Measurements from ENCODE around the gene HOXA11. TPM values are rescaled to one million over a fixed set of nuclear protein-coding genes. Genes with fewer than 3 reads are reported as not detected.

HOXA11 gene
- polyA plus RNA-seq, 4 donors = 29.6 to 48.7 (median 43.5) TPM

DNA sequence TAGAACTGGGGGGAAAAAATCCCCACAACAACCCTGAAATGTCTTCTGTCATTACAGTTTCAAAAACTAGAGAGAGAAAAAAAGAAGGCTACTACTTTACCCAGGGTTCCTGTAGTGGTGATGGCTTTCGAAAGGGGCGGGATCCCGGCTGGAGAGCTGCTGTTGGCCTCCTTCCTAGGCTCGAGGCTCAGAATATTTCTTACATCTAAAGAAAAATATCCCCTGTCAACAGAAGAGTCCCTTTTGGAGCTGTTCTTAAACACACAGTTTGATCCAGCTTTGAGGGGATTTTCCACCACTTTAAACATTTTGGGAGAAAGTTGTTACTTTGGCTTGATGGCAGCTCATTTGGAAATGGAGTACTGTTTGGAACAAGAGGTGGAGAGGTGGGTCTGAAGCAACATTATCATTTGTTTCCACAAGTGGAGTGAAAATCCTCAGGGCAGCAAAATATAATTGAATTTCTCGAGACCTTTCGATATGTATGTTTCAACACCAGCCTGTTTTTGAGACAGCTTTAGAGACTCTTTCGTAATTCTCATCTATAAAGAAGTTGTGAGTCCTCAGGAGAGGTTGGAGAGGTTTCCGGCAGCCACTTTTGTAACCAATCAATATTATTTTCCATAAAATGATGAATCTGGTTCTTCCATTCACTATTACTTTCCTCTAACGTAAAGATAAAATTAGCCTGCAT is 9.8 kb upstream of the HOXA11 start:
- DNase-seq (ENCODE audit: low read depth in 4 of 4, low spot score in 2 of 4) = peak in 1 of 4 donors; percentile 27

- DNase-seq (ENCODE audit: low read depth in 4 of 4, low spot score in 2 of 4) = peak in 1 of 4 donors; percentile 19
These were observed 8.9 kb upstream of the HOXA11 start for GRCh38 chr7:27194002-27194352.

DNA sequence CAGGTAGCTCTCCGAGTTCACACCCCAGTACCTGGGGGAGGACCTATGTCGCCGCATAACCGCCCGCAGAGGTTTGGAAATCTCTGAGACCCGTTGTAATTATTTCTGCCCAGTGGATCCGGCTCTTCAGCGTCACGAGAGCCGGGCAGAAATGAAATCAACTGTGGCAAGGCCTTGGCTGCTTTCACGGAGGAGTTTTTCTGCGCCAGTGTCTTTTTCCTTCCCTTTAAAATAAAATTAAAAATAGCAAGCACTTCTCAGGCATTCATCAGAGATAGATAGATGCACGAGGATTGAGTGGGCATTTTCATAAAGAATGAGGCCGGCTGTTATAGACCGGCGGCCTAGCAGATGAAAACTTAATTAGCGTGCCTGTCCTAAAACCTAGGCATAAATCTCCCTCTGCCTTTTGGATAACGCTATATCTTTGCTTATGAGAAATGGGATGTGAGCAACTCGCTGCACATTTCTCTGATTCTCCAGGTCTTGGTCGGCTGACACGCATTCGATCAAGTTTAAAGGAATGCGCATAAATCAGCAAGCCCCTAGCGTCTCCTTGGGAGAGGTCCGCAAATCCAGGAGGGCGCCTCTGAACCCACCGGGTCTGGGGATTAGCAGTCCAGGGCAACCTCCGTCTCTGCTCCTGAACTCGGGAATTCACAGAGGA is 8.4 kb upstream of the HOXA11 start:
- peak in 1 of 4 donors; percentile 48 for DNase-seq (ENCODE audit: low read depth in 4 of 4, low spot score in 2 of 4)

- DNase-seq (ENCODE audit: low read depth in 4 of 4, low spot score in 2 of 4) = peak in 1 of 4 donors; percentile 23
These were observed 7.7 kb upstream of the HOXA11 start for GRCh38 chr7:27192546-27193334.

- no peak for DNase-seq (ENCODE audit: low read depth in 4 of 4, low spot score in 2 of 4)
These were observed 7.0 kb upstream of the HOXA11 start for GRCh38 chr7:27191833-27192545.

DNA sequence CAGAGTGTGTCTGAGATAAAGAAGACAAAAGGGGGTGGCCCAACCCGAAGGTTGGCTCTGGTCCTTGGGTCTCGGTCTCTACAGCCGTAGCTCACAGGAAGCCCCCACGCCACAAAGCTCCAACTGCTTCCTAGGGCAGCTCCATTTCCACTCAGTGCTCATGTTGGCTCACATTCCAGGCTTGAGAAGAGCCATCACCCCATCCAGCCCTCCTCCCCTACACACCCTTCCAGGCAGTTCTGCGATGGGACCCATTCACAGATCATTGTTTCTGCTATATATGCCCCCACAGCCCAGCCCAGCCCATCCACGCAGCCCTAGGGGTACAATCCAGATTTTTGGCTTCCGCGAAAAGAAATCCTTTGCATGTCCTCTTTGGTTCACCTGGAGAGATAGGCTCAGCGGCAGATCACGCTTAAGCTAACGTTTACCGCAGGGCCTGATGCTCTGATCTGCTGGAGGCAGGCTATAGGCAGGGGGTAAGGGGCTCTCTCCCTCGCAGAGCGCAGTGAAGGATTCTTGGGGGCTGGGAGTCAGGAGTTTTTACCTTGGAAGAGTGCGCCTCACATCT is 6.2 kb upstream of the HOXA11 start:
- no peak for DNase-seq (ENCODE audit: low read depth in 4 of 4, low spot score in 2 of 4)

- DNase-seq (ENCODE audit: low read depth in 4 of 4, low spot score in 2 of 4) = no peak
These were observed 5.1 kb upstream of the HOXA11 start for GRCh38 chr7:27189997-27190748.

- DNase-seq (ENCODE audit: low read depth in 4 of 4, low spot score in 2 of 4) = no peak
These were observed 4.4 kb upstream of the HOXA11 start for GRCh38 chr7:27189295-27189996.

- DNase-seq (ENCODE audit: low read depth in 4 of 4, low spot score in 2 of 4) = no peak
These were observed 3.6 kb upstream of the HOXA11 start for GRCh38 chr7:27188386-27189294.

DNA sequence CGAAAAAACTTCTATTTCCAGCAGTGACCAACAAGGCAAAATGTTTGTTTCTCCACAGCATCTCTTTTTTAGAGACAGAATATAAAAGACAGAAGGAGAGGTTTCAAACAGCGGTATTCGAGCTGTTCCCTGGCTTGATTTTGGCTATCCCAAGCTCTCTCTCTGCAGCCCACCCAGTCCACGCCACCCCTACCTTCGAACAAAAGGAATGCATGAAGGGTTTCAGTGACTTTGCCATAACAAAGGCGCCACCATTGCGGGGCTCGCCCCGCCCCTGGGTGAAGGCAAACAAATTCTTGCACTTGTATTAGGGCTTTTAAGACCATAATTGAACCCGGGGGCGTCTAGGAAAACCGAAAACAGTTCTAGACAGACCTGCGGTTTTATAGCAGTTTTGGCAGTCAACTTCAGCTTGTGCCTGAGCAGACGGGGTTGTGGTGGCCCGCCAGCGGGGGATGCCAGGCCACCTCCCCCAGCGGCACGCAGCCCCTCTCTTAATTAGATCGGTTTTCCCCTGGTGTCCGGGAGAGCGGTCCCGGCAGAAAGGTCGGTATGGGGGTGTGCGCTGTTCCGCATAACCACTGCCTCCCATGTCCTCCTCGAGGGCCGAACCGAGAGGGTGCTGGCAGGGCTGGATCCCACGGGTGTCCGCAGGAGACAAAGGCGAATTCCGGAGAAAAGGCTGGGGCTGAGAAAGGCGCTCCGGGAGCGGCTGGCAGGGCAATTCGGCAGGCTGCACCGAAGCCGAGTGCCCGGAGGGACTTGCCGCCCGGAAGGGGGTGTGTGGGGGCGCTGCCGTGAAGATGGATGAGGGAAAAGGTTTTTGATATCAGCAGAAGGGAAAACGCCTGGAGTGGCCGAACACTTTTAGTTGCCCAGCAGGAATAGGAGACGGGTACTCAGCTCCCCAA is 2.7 kb upstream of the HOXA11 start:
- DNase-seq (ENCODE audit: low read depth in 4 of 4, low spot score in 2 of 4) = no peak

DNA sequence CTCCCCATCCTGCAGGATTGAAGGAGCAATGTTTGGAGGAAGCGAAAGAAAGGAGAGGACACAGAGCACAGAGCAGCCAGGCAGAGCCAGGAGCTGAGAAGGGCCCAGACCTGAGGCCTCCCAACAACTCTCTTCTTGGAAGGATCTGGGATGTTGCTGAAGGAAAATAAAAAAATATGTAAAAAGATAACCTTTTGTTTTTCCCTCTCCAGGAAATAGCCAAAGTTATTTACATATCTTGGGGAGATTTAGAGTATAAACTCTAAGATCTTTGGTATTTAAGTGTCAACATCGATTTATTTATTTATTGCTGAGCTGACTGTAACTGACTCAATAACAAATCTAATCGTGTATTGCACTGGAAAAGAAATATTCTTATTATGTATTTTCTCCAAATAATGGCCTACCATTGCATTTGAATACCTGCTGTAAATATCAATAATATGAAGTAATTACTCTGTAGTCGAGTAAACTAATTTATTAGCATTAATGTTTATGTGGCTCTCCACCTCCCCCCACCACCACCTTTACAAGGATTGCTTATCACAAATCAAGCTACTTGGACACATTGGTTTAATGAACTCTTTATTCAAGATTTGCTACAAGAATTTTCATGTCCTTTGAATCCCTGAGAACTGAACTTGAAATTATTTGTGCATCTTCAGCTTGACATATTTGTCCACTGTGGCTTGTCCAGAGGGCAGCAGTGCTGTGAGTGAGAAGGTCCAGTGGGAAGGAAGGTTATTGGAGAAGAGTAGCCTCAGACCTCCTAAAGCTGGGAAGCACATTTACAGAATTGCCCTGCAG is 1.8 kb upstream of the HOXA11 start:
- no peak for DNase-seq (ENCODE audit: low read depth in 4 of 4, low spot score in 2 of 4)

- no peak for DNase-seq (ENCODE audit: low read depth in 4 of 4, low spot score in 2 of 4)
These were observed 1.0 kb upstream of the HOXA11 start for GRCh38 chr7:27185854-27186667.

DNA sequence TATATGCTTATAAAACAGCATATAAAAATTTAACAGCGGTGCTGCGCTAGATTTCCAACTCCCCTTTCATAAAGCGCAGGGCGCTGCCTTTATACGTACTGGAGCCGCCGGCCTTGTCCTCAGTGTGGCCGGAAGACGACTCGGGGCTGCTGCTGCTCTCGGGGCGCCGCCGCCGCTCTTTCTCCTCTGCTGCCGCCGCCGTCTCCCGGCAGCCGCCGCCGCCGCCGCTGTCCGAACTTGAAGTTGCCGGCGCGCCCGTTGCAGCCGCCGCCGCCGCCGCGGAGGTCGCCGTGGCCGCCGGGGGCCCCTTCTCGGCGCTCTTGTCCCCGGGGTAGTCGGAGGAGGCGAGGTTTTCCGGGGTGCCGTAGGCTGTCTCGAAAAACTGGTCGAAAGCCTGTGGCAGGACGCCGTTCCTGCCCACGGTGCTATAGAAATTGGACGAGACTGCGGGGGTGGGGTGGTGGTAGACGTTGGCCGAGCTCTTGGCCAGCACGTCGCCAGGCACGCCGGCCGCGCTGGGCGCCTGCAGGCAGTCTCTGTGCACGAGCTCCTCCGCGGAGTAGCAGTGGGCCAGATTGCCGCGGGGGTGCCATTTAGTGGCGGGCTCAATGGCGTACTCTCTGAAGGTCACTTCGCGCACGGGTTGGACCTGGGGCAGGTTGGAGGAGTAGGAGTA is 557 bp downstream of the HOXA11 start:
- DNase-seq (ENCODE audit: low read depth in 4 of 4, low spot score in 2 of 4) = no peak

- no peak for DNase-seq (ENCODE audit: low read depth in 4 of 4, low spot score in 2 of 4)
These were observed 1.2 kb downstream of the HOXA11 start for GRCh38 chr7:27183682-27184336.
